VCaP (cell line): Measurements from ENCODE around the gene TXNDC2.

Source experiments
- H3K27ac ChIP-seq: fragments of 450-650 bp; 2 replicates; pipeline ENCODE4 v1.5.1; 2017
- TF ChIP-seq, protein P1 (sequence below): fragments of 450-650 bp; conservative IDR thresholded peaks from 2 replicates; pipeline ENCODE4 v1.5.1; 2017; ENCODE audit warnings: mild to moderate bottlenecking, moderate library complexity

The TXNDC2 gene

DNA sequence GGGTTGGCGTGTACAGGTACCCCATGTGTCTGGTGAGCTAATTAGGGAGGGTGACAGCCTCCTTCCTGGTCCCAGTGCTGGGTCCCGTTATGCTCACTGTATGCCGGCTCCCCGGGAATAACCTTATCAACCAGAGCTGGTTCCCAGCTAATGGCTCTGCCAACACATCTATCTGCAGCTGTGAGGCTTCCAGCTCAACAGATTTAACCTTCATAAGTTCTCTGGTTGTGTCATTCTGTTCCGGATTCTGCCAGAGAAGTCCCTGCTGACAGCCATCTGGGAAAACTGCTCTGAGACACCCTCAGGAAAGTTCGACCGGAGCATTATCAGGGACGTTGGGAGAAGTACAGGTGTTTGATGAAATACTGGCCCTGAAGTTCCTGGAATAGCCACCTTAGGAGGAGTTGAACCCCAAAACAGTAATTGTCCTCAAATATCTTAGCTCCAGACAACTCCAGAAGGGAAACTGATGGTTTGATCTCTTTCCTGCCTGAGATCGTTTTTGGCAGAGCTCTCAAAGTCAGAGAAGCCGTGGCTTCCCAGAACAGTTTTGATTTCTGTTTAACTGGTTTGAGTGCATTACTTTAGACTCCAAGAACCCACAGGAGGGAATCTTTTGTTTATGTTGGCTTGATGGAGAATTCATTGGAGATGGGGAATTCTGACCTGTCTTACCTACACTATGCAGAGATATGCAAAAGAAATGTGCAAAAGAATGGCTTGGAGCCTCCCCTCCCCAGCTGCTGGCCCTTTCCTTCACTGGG is 39.4 kb upstream of the TXNDC2 start:
- TF ChIP-seq, protein P1, sequence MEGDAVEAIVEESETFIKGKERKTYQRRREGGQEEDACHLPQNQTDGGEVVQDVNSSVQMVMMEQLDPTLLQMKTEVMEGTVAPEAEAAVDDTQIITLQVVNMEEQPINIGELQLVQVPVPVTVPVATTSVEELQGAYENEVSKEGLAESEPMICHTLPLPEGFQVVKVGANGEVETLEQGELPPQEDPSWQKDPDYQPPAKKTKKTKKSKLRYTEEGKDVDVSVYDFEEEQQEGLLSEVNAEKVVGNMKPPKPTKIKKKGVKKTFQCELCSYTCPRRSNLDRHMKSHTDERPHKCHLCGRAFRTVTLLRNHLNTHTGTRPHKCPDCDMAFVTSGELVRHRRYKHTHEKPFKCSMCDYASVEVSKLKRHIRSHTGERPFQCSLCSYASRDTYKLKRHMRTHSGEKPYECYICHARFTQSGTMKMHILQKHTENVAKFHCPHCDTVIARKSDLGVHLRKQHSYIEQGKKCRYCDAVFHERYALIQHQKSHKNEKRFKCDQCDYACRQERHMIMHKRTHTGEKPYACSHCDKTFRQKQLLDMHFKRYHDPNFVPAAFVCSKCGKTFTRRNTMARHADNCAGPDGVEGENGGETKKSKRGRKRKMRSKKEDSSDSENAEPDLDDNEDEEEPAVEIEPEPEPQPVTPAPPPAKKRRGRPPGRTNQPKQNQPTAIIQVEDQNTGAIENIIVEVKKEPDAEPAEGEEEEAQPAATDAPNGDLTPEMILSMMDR, result no peak
- H3K27ac ChIP-seq, result no peak overlapping the region

DNA sequence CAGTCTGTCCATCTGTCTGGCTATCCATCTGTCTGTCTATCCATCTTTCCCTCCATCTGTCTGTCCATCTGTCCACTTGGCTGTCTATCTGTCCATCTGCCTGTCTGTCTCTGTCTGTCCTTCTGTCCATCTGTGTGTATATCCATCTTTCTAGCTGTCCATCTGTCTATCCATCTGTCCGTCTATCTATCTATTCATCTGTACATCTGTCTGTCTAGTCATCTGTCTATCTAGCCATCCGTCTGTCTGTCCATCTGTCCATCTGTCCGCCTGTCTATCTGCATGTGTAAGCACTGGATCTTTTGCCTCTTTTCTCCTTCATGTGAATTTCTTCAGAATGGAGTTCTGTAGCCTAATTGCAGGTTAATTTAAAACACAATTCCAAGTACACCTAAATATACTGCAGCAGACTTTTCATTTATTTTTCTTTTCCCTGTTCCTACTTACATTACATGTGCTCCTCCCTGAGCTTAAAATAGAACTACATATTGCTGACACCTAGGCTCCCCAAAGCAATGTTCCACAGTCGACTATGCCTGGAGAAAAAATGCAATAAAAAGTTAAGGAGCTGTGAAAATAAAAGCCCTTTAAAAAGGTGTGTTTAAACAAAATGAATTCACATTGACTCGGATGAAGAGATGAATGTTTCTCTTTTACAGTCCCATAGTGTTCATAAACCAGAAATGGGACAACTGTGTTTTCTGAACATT is 37.4 kb upstream of the TXNDC2 start:
- H3K27ac ChIP-seq, result no peak overlapping the region
- TF ChIP-seq, protein P1, result no peak

DNA sequence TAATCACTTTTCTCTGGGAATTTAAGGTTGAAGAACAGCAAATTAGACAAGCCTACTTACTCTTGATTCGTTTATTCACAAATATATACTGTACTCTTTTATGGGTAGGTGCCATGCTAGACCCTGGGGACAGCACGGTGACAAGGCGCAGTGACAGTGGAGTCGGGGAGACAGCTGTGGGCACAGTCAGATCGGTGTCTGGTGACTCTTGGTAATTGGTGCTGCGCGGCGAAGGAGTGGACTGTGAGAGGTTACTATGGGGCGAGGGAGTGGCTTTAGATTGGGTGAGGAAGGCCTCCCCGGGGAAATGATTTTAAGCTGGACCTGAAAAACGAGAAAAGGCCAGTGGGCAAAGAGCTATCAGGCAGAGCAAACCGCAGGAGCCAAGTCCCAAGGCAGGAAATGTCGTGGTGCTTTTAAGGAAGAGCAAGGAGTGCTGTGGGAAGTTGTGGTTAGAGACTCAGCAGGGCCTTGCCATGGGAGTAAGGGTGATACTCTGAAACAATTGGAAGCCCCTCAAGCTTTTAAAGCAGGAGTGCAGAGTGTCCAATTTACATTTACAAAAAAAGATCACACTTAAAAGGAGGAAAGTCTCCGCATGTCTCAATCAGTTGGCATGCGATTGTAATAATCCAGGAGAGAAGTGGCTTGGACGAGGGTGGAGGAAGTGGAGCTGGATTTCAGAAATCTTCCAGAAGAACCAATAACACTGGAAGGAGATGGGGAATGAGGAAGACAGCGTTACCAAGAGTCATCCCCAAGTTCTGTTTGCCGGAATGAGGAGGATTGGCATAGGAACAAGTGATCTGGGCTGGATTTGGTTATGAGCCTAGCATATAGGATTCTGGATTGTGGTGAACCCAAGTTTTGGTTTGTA is 36.1 kb upstream of the TXNDC2 start:
- H3K27ac ChIP-seq, result no peak overlapping the region
- TF ChIP-seq, protein P1, result no peak

- no peak overlapping the region for H3K27ac ChIP-seq
- TF ChIP-seq, protein P1, result no peak
These were observed 35.5 kb upstream of the TXNDC2 start for GRCh38 chr18:9850309-9850708.

GRCh38 chr18:9851511-9851910 is 34.3 kb upstream of the TXNDC2 start:
- H3K27ac ChIP-seq, result no peak overlapping the region
- TF ChIP-seq, protein P1, result no peak

- TF ChIP-seq, protein P1, result no peak
These were observed 33.3 kb upstream of the TXNDC2 start for GRCh38 chr18:9852266-9853081.

More at GRCh38 chr18:9852266-9853081, 33.3 kb upstream of the TXNDC2 start:
- H3K27ac ChIP-seq, result no peak overlapping the region
